Mesendoderm (in vitro differentiated cells): ENCODE measurements around the gene FRMD4A.
A peak's percentile ranks its signal among the peaks of the same experiment; 100 is the strongest.

Experiments
- DNase-seq: peaks from one replicate; pipeline ENCODE4 v3.0.0; 2013
- H2AK5ac ChIP-seq: 2 replicates; pipeline ENCODE4 v1.6.1; 2013; ENCODE audit warnings: low read length, inconsistent platforms
- H2BK120ac ChIP-seq: 2 replicates; pipeline ENCODE4 v1.6.1; 2013; ENCODE audit warnings: low read depth, mild to moderate bottlenecking, low read length, moderate library complexity, mixed read lengths
- H2BK15ac ChIP-seq: replicated peaks from 2 replicates; pipeline ENCODE4 v1.6.1; 2013; ENCODE audit warnings: low read depth, mild to moderate bottlenecking, moderate library complexity
- H2BK5ac ChIP-seq: 2 replicates; pipeline ENCODE4 v1.6.1; 2013; ENCODE audit warnings: low read length, inconsistent platforms
- H3K18ac ChIP-seq: 2 replicates; pipeline ENCODE4 v1.6.1; 2013; ENCODE audit warnings: mild to moderate bottlenecking, low read length, mixed read lengths
- H3K23ac ChIP-seq: one replicate; pipeline ENCODE4 v1.6.1; 2013; ENCODE audit warnings: low read length
- H3K27ac ChIP-seq: 2 replicates; pipeline ENCODE4 v1.5.1; 2013; ENCODE audit warnings: low read depth, mild to moderate bottlenecking, inconsistent platforms, low read length, moderate library complexity
- H3K27me3 ChIP-seq: 2 replicates; pipeline ENCODE4 v1.6.1; 2013; ENCODE audit warnings: low read length, control low read depth, mild to moderate bottlenecking, inconsistent platforms; ENCODE audit not compliant: insufficient read depth, poor library complexity
- H3K36me3 ChIP-seq: 2 replicates; pipeline ENCODE4 v1.6.1; 2013; ENCODE audit warnings: low read length, inconsistent platforms; ENCODE audit not compliant: control insufficient read depth, insufficient read depth
- H3K4ac ChIP-seq: one replicate; pipeline ENCODE4 v1.6.1; 2013; ENCODE audit warnings: low read depth, mild to moderate bottlenecking, low read length, moderate library complexity
- H3K4me1 ChIP-seq: 2 replicates; pipeline ENCODE4 v1.6.1; 2013; ENCODE audit warnings: low read depth, low read length, inconsistent platforms; ENCODE audit not compliant: control insufficient read depth
- H3K4me2 ChIP-seq: 2 replicates; pipeline ENCODE4 v1.6.1; 2013; ENCODE audit warnings: low read length
- H3K4me3 ChIP-seq: 2 replicates; pipeline ENCODE4 v1.5.1; 2013; ENCODE audit warnings: mild to moderate bottlenecking, low read length
- H3K56ac ChIP-seq: one replicate; pipeline ENCODE4 v1.6.1; 2013; ENCODE audit warnings: low read length
- H3K79me1 ChIP-seq: 2 replicates; pipeline ENCODE4 v1.6.1; 2013; ENCODE audit warnings: low read length, inconsistent platforms
- H3K79me2 ChIP-seq: 2 replicates; pipeline ENCODE4 v1.6.1; 2013; ENCODE audit warnings: mild to moderate bottlenecking, low read length; ENCODE audit not compliant: control insufficient read depth, insufficient read depth
- H3K9ac ChIP-seq: 2 replicates; pipeline ENCODE4 v1.6.1; 2013; ENCODE audit warnings: low read length, inconsistent platforms
- H4K5ac ChIP-seq: one replicate; pipeline ENCODE4 v1.6.1; 2013; ENCODE audit warnings: low read length
- H4K8ac ChIP-seq: one replicate; pipeline ENCODE4 v1.6.1; 2013; ENCODE audit warnings: low read depth, mild to moderate bottlenecking, control low read depth, low read length, moderate library complexity
- WGBS: extraction: QIAGEN DNeasy Blood & Tissue Kit; methylation state at CpG from one replicate; pipeline ENCODE4 v1.1.7; 2013; ENCODE audit warnings: low lambda C conversion rate, missing lambda C conversion rate; ENCODE audit not compliant: insufficient coverage; ENCODE audit errors: extremely low coverage; 5-methylcytosine and 5-hydroxymethylcytosine counted together

Gene FRMD4A

GRCh38 chr10:13728898-13729535 is 601.7 kb downstream of the FRMD4A start:
- Histone ChIP-seq H3K27me3 (no peaks in the 10 kb centered on the region), H2BK15ac (no peak overlapping the region), H4K5ac (no peak overlapping the region), H3K18ac (no peak overlapping the region), H3K9ac (no peak overlapping the region), H3K56ac (no peak overlapping the region), H3K4ac (no peak overlapping the region), H3K4me1 (no peaks in the 10 kb centered on the region), H2BK5ac (no peak overlapping the region), H3K36me3 (no peaks in the 10 kb centered on the region), H2BK120ac (no peak overlapping the region), H2AK5ac (no peak overlapping the region), H3K4me3 (no peak overlapping the region), H3K79me1 (no peaks in the 10 kb centered on the region), H3K23ac (no peak overlapping the region), H3K27ac (no peak overlapping the region), H3K4me2 (no peak overlapping the region), H4K8ac (no peak overlapping the region), H3K79me2 (no peaks in the 10 kb centered on the region)
- no CpG with 5 or more reads among the region's 26 CpGs for WGBS
- peak; percentile 11 for DNase-seq

GRCh38 chr10:13725594-13725993 is 605.1 kb downstream of the FRMD4A start:
- Histone ChIP-seq H4K5ac (no peak overlapping the region), H3K9ac (no peak overlapping the region), H2AK5ac (no peak overlapping the region), H3K4me2 (no peak overlapping the region), H4K8ac (no peak overlapping the region), H2BK120ac (no peak overlapping the region), H3K27ac (no peak overlapping the region), H3K27me3 (no peaks in the 10 kb centered on the region), H3K56ac (no peak overlapping the region), H3K79me1 (no peaks in the 10 kb centered on the region), H2BK5ac (no peak overlapping the region), H3K18ac (no peak overlapping the region), H3K79me2 (no peaks in the 10 kb centered on the region), H3K4ac (no peak overlapping the region), H3K36me3 (no peaks in the 10 kb centered on the region), H3K23ac (no peak overlapping the region), H3K4me1 (no peaks in the 10 kb centered on the region), H2BK15ac (no peak overlapping the region), H3K4me3 (no peak overlapping the region)
- WGBS: no CpG with 5 or more reads among the region's 4 CpGs
- no peak for DNase-seq

- H4K5ac ChIP-seq: no peak overlapping the region
- no peaks in the 10 kb centered on the region for H3K36me3 ChIP-seq
- H3K18ac ChIP-seq: no peak overlapping the region
- no peaks in the 10 kb centered on the region for H3K79me2 ChIP-seq
- H3K56ac ChIP-seq: no peak overlapping the region
- H3K4ac ChIP-seq: no peak overlapping the region
- no peaks in the 10 kb centered on the region for H3K27me3 ChIP-seq
- no peak overlapping the region for H3K4me2 ChIP-seq
- no peaks in the 10 kb centered on the region for H3K4me1 ChIP-seq
- H2BK5ac ChIP-seq: no peak overlapping the region
- no peak overlapping the region for H3K4me3 ChIP-seq
- H3K79me1 ChIP-seq: no peaks in the 10 kb centered on the region
- no peak overlapping the region for H3K9ac ChIP-seq
- WGBS: no CpG with 5 or more reads among the region's 10 CpGs
- no peak overlapping the region for H2AK5ac ChIP-seq
- H4K8ac ChIP-seq: no peak overlapping the region
- no peak overlapping the region for H2BK15ac ChIP-seq
- H3K27ac ChIP-seq: no peak overlapping the region
- no peak overlapping the region for H3K23ac ChIP-seq
- H2BK120ac ChIP-seq: no peak overlapping the region
- no peak for DNase-seq
These were observed 606.2 kb downstream of the FRMD4A start for GRCh38 chr10:13724484-13724883.

- Histone ChIP-seq H3K23ac (no peak overlapping the region), H4K5ac (no peak overlapping the region), H2BK15ac (no peak overlapping the region), H4K8ac (no peak overlapping the region), H3K4me1 (no peaks in the 10 kb centered on the region), H3K18ac (no peak overlapping the region), H2BK120ac (no peak overlapping the region), H3K27ac (no peak overlapping the region), H3K79me1 (no peaks in the 10 kb centered on the region), H2AK5ac (no peak overlapping the region), H3K4ac (no peak overlapping the region), H3K79me2 (no peaks in the 10 kb centered on the region), H3K27me3 (no peaks in the 10 kb centered on the region), H3K4me2 (no peak overlapping the region), H3K36me3 (no peaks in the 10 kb centered on the region), H2BK5ac (no peak overlapping the region), H3K9ac (no peak overlapping the region), H3K4me3 (no peak overlapping the region), H3K56ac (no peak overlapping the region)
- WGBS: no CpG with 5 or more reads among the region's 4 CpGs
- DNase-seq: no peak
These were observed 607.7 kb downstream of the FRMD4A start for GRCh38 chr10:13722747-13723653.

- no peak for DNase-seq
- no peak overlapping the region for H2AK5ac ChIP-seq
- no peak overlapping the region for H3K4me3 ChIP-seq
- H2BK120ac ChIP-seq: no peak overlapping the region
- no peaks in the 10 kb centered on the region for H3K27me3 ChIP-seq
- H4K8ac ChIP-seq: no peak overlapping the region
- H3K79me1 ChIP-seq: no peaks in the 10 kb centered on the region
- no peak overlapping the region for H3K4ac ChIP-seq
- no peak overlapping the region for H3K56ac ChIP-seq
- H3K18ac ChIP-seq: no peak overlapping the region
- WGBS: no CpG with 5 or more reads among the region's 7 CpGs
- no peak overlapping the region for H3K9ac ChIP-seq
- no peak overlapping the region for H3K27ac ChIP-seq
- H3K4me2 ChIP-seq: no peak overlapping the region
- no peak overlapping the region for H4K5ac ChIP-seq
- no peaks in the 10 kb centered on the region for H3K4me1 ChIP-seq
- H3K36me3 ChIP-seq: no peaks in the 10 kb centered on the region
- no peak overlapping the region for H3K23ac ChIP-seq
- H2BK5ac ChIP-seq: no peak overlapping the region
- no peaks in the 10 kb centered on the region for H3K79me2 ChIP-seq
- no peak overlapping the region for H2BK15ac ChIP-seq
These were observed 609.2 kb downstream of the FRMD4A start for GRCh38 chr10:13721486-13721885.
